GM18868 (cell line): Measurements from ENCODE around the gene ILDR1.

ENCODE experiments used
- ATAC-seq: cut with Tn5 transposase; IDR thresholded peaks from one replicate; pipeline ENCODE4 v1.9.1; 2021; ENCODE audit warnings: mild to moderate bottlenecking, moderate library complexity; ENCODE audit not compliant: unreplicated experiment

The ILDR1 gene

DNA sequence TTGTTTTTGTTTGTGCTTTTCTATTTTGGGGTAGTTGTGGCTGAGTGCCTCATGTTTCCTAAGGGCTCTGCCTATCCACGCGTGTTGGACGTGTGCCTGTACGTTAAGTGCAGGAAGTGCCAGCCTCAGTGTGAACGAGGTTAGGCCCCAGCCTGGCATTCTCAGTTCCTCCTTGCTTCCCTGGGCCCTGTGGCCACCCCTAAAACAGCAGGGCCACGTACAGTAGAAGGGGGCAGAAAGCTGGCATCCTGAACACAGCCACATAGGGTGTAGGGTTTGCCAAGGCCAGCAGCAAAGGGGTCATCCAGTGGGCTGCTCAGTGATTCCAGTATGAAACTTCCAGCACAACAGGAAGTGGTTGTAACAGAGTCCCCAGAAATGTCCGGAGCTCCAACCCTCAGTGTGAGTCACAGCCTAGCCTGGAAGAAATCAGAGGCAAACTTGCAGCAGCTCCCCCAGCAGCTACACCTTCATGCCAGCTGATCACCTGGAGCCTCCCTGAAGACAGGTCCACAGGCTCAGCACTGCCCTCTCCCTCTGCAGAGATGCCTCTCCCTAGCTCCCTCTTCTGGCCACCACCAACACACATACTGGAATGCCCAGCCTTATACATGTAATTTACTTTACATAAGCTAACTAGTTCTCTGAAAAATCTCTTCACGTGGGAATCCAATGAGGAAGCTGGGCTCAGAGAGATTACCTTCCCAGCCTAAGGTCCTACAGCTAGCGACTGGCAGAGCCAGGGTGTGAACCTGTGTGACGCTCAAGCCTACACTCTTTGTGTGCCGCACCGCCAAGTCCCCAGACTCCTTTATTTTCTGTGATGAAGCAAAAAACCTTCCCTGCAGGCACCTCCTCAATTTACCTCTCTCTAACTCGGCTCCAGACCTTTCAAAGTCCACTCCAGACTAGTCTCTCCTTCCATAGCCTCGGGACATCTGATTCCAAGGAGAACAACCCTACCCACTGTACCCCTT, 26.6 kb downstream of the ILDR1 start:
- peak; percentile 48 for ATAC-seq

GRCh38 chr3:121994551-121994950, 27.5 kb downstream of the ILDR1 start:
- no peak for ATAC-seq

GRCh38 chr3:121992601-121993560, 29.2 kb downstream of the ILDR1 start:
- peak; percentile 55 for ATAC-seq

DNA sequence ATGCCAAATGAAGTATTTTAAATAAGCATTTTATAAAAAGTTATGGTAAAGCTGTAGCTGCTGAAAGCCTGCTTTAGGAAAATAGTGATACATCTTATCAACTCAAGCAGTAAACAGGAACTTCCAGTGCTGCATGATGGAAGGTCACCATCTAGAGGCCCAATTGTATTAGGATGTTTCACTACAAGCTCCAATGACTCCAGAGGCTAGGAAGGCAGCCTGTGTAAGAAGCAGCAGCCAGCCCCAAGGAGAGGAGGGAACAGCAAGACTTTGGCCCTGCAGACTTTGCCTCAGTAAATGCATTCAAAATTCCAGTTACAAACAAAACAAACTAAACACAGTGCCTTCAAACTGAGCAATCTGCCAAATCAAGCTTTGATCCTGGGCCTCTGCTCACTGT, 32.1 kb downstream of the ILDR1 start:
- ATAC-seq, result no peak

DNA sequence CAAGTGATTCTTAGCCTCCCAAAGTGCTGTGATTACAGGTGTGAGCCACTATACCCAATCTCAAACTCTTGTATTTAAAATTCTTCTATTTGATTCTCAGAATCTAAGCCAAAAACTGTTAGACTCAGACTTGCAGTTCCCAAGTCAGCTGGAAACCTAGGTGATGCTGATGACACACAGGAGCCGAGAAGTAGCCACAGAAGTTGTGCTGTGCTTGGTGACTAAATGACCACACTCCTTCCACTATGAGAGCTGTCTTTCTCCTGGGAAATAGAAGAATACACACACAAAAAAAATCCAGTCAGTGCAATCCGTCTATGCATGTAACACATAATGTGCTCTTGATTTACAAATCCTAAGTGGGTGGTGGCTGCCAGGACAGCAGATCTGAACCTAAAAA, 33.9 kb downstream of the ILDR1 start:
- no peak for ATAC-seq

- no peak for ATAC-seq
Observed at GRCh38 chr3:121985846-121986245, 36.2 kb downstream of the ILDR1 start.

DNA sequence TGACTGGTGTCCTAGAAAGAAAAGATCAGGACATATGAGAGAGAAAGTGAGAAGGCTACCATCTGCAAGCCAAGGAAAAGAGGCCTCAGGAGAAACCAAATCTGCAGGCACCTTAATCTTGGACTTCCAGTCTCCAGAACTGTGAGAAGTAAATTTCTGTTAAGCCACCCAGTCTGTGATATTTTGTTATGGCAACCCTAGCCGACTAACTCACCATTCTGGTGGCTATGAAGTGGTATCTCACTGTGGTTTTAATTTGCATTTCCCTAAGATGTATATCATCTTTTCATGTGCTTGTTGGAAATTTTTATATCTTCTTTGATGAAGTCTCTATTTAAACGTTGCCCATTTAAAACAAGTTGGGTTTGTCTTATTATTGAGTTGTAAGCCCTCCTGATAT, 40.6 kb downstream of the ILDR1 start:
- ATAC-seq, result no peak

GRCh38 chr3:121980450-121980796, 41.6 kb downstream of the ILDR1 start:
- no peak for ATAC-seq

GRCh38 chr3:121979734-121980449, 42.2 kb downstream of the ILDR1 start:
- ATAC-seq, result peak; percentile 82

GRCh38 chr3:121979246-121979645, 42.8 kb downstream of the ILDR1 start:
- peak; percentile 43 for ATAC-seq

GRCh38 chr3:121976727-121977126, 45.3 kb downstream of the ILDR1 start:
- no peak for ATAC-seq

DNA sequence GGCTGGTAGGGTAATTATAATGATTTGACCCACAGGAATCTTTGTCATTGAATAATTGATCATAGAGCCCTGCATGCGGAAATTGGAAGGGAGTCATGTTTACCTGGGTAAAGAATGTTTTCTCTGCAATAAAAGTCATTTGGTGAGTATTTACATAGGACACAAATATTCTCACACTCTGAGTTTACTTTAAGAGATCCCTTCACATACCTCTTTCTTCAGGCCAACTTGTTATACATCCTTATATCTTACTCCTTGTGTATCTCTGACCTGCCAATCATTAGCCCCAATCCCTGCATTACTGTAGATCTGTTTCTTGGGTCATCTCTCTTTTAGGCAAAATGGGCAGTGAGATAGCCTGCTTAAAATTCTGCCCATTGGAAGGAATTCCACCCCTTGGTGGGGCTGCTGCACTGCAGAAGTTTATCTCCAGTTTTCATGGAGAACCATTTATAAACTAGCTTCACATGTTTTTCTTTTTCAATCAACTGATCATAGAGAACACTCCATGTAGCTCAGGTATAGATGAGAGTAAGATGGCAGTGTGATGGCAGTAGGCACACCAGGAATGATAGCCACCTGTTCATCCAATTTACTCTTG, 46.2 kb downstream of the ILDR1 start:
- no peak for ATAC-seq

DNA sequence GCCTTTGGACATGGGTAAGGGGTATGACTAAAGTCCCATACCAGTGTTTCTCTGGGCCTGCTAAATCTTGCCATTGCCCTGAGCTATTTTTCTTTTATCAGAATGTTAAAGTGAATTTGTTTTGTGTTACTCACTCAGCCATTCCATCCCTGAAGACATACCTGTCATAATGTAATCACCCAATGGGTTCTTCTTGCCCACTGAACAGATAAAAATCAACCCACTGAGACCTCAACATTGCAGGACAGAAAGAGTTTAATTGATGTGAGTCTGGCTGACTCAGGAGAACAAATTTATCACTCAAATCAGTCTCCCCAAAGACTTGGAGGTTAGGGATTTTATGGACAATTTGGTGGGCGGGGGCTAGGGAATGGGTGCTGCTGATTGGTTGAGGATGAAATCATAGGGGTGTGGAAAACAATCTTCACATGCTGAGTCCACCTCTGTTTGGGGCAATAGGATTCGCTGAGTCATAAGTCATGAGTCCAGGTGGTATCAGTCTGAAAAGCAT, 47.4 kb downstream of the ILDR1 start:
- ATAC-seq, result no peak

GRCh38 chr3:121970047-121970446, 52.0 kb downstream of the ILDR1 start:
- no peak for ATAC-seq

GRCh38 chr3:121969631-121970030, 52.4 kb downstream of the ILDR1 start:
- no peak for ATAC-seq

GRCh38 chr3:121963608-121964007, 58.4 kb downstream of the ILDR1 start:
- ATAC-seq, result no peak

DNA sequence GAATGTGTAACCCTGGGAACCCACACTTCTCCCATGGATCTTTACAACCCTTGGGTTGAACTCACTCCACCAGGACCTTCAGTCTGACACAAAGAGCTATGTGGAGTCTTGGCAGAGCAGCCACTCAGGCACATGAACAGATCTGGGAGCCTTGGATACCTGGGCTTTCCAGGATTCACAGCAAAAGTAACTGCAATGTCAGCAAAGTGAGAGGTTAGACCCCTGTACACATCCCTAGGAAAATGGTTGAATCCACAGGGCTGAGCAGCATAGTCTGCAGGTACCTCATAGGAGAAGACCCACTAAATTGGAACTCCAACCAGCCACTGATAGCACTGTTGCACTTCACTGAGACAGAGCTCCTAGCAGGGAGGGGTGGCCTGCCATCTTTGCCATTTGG, 59.6 kb downstream of the ILDR1 start:
- no peak for ATAC-seq

- no peak for ATAC-seq
Observed at GRCh38 chr3:121961283-121961682, 60.8 kb downstream of the ILDR1 start.

DNA sequence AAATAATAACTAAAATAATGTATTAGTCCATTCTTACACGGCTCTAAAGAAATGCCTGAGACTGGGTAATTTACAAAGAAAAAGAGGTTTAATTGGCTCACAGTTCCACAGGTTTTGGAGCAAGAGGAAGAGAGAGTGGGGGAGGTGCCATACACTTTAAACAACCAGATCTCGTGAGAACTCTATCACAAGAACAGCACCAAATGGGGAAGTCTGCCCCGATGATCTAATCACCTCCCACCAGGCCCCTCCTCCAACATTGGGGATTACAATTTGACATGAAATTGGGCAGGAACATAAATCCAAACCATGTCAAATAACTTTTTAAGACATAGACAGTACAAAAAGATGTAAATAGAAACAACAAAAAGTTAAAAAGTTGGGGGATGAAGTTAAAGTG, 63.2 kb downstream of the ILDR1 start:
- no peak for ATAC-seq

DNA sequence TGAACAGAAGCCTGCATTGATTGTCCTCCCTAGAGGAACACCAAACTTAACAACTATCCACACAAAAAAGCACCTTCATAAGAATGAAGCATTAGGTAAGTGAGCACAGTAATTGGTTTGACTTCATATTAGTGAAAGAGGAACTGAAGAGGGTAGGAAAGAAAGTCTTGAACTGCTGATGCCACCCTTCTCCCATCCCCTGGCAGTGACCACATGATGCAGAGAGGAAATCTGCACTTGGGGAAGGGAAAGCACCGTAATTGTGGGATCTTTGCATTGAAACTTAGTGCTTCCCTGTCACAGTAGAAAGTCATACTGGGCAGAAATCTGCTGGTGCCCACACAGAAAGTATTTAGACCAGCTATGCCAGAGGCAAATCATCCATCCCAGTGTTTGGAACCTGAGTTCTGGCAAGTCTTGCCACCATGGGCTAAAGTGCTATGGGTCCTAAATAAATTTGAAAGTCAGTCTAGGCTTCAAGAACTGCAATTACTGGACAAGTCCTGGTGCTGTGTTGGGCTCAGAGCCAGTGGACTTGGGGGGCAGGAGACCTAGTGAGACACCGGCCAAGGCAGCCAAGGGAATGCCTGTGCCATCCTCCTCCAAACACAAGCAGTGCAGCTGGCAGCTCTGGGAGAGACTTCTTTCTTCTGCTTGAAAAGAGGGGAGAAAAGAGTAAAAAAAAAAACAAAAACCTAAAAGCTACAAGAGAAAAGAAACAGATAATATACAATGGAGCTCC, 64.2 kb downstream of the ILDR1 start:
- ATAC-seq, result peak; percentile 96
